Stimulated activated CD4-positive, alpha-beta T cell treated with anti-CD3 and anti-CD28 coated beads, Interleukin-12 subunit alpha, Interleukin-12 subunit beta, amount 100 ng/mL, for 4 hours (primary cell): Measurements from ENCODE around the gene CUTC.
"Not testable (repeated sequence)": the region's sequence is repeated elsewhere in the genome, so short reads cannot be mapped to it uniquely, and the experiment has no call there.

Experiments
- DNase-seq: peaks from one replicate; pipeline ENCODE4 v3.0.0-alpha.2; 2020

CUTC gene

DNA sequence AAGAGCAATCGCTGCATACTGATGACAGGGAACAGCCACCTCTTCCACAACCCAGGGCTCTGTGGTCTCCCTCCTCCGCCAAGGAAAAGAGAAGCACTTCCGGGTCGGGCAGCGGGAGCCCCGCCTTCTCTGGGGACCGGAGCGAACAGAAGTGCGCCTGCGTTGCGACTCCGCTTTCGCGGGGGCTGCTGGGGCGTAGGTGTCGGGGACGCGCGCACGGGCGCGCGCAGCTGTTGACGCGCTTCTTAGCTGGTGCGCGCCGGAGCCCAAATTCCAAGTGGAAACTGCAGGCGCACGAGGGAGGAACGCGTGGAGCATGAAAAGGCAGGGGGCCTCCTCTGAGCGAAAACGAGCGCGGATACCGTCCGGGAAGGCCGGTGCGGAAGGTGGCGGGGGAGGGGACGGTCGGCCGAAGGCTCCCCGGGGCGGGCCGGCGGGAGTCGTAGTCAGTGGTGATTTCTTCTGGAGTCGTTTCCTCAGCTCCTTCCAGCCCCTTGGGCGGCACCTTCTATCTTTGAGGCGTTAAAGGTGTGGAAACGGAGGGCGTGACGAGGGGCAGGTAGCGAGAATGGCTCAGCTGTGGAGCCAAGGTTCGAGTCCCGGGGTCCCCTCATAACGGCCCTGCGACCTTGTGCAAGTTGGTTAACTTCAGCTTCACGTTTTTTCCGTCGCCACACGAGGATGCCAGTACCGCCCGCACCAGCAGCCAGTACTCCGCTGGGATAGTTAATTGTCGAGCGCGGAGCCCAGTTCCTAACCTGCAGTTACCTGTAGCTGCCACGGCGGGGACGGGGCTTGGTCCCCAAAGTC, at the start of gene CUTC, which contains the start of gene COX15:
Gene CUTC, plus strand, starts transcription at position 202 of the 810 bp plus-strand sequence. Its CDS starts 115 bp downstream, at position 317.
Gene COX15, minus strand, starts transcription at position 95 of the 810 bp plus-strand sequence. Its CDS starts 78 bp downstream, at position 17.
- peak; percentile 90 for DNase-seq

DNA sequence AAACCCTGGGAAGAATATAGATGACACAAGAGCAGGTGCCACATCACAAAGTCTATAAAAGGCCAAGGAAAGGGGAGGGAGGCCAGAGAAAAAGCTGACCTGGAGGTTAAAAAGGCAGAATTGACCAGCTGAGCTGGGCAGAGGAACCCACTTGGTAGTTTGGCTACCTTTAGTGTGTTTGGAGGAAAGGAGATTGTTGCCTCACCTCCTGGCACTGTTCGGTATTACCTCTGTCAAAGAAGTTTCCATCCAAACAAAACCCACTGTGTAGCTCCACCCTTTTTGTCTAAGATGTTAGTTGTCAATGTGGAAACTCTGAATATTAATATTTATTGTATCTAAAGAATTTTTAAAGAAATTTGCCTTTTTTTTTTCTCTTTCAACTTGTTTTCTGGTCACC, 49.3 kb upstream of the CUTC start:
- no peak for DNase-seq

GRCh38 chr10:99685597-99685967, 46.5 kb upstream of the CUTC start:
- no peak for DNase-seq

DNA sequence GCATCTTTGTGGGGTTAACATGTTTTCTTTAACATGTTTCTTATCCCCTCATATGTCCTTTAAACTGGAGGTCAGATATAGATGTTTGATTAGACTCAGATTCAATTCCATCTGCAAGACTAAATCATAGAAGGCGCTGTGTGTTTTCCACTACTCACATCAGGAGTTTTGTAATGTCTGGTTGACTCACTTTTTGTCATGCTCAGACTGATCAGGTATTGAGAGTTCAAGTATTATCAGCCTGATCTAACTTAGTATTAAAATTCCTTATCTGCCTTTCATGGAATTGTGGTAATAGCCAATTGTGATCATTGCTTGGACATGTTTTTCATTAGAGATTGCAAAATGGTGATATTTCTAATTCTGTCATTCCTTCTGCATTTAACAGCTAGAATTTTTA, 42.6 kb upstream of the CUTC start:
- no peak for DNase-seq

DNA sequence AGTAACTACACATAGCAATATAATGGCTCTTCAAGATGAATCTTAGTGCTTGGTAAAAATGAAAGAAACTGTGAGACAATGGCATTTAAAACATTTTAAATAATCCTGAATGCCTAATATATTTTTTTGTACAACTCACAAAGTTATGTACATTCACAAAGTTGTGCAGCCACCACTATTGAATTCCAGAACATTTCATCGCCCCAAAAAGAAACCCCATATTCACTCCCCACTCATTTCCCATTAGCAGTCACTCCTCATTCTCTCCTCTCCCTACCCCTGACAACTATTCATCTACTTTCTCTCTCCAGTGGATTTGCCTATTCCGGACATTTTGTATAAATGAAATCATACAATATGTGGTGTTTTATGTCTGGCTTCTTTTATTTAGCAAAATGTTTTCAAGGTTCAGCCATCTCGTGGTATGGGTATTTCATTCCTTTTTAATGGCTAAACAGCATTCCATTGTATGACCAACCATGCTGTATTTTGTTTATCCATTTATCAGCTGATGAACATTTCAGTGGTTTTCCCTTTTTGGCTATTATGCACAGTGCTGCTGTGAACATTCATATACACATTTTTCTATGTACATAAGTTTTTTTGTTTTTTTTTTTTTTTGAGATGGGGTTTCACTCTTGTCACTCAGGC, 38.0 kb upstream of the CUTC start:
- DNase-seq: no peak

- DNase-seq: no peak
These were observed 36.3 kb upstream of the CUTC start for GRCh38 chr10:99695761-99696160.

- no peak for DNase-seq
These were observed 33.4 kb upstream of the CUTC start for GRCh38 chr10:99698504-99699080.

DNA sequence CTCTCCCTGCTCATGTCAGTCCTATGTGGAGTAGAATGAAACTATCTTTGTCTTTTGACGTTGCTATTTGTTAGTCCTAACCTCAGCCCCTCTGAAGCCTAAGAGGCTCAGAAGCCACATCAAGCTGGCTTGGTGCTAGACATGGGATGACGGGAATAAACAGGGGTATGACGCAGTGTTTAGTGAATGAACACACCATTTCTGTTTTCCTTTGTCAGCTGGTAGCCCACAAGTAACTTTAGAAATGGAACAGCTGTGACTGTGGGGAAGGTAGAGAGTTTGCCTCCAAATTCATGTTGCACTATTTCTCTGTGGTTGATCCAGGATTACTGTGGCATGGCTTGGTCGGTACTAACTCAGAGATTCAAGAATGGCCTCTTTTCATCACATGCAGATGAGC, 31.4 kb upstream of the CUTC start:
- no peak for DNase-seq

- no peak for DNase-seq
These were observed 23.5 kb upstream of the CUTC start for GRCh38 chr10:99708428-99709012.

DNA sequence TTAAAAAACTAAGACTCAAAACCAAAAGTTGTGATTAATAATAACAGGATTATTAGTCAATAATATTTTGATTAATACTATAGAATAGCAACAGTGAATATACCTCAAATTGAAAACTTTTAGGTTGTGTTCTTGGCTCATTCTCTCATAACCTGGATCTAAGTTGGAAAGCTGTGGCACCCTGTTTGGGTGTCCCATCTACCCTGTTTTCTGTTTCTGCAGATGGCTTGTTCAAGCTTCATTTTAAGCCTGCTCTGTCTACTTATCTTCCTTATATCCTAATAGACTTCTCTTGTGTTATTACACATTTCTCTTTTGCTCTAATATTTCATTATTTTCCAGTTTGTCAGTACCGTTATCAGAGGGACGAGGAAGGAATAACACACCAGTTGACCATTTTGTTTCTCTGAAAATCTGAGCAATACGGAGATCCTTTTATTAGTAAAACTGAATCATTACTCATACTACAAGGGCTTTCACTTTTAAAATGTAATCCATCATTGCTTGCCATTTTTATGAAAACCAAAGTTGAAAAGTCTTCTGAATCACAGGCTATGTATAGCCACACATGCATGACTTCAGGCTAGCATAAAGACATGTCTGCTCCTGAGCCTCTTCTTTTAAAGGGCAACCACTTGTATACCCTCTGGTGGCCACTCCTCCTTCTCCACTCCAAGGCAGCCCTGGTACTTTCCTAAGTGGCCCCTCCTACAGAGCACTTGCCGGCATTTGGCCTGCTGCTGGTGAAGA, 22.4 kb upstream of the CUTC start:
- no peak for DNase-seq

DNA sequence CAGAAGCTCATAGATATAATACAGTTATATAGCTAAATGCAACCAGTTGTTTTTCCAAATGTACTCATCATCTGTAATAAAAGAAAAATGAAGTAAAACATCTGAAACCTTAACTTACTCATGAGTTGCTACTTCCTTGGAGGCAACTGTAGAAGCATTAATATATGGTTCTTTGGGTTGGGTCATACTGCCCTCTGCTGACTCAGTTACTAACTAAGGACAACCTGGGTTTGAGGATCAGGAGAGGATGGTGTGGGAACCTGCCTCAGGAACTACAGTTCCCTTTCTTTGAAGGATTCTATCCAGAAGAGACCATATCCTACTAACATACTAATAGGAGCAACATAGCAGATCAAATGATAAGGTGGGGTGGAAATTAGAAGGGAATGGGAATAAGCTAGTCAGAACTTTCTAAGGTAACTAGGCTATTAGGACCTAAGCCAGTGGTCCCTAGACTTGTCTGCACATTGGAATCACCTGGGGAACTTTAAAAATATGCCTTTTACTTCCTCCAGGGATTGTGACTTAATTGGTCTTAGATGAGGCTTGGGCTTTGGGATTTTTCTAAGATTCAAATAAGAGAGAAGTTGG, 20.8 kb upstream of the CUTC start:
- no peak for DNase-seq

DNA sequence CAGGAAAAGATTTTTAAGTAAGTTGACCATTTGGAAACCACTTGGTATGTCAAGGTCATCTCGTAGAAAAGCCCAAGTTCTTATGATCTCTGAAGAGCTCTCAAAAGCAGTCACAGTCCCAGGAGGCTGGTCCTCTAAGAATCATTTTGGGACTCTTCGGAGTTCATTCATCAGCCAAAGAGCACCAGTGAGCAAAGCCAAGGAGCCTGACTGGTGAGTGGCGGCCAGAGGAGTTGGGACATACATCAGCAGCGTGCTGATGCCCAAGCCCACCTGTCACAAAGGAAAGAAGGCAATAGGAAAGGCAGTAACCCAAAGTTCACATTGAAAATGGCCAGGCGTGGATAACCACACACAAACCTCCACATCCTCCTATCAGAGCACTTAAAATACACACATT, 17.6 kb upstream of the CUTC start:
- no peak for DNase-seq

DNA sequence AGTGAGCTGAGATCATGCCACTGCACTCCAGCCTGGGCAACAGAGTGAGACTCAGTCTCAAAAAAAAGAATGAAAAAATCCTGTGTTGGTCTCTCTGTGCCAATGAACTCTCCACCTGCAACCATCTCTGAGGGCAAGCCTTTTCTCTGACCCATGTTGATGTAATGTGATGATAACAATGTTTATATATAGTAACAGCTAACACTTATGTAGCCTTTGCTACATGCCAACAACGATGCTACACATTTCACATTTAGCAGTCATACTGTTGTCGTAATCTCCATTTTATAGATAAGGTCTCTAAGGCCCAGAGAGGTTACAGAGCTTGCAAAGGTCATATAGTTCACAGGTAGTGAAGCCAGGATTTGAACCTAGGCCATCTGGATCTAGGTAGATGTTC, 11.6 kb upstream of the CUTC start:
- no peak for DNase-seq

- no peak for DNase-seq
These were observed 2.0 kb upstream of the CUTC start for GRCh38 chr10:99730026-99730425.

DNA sequence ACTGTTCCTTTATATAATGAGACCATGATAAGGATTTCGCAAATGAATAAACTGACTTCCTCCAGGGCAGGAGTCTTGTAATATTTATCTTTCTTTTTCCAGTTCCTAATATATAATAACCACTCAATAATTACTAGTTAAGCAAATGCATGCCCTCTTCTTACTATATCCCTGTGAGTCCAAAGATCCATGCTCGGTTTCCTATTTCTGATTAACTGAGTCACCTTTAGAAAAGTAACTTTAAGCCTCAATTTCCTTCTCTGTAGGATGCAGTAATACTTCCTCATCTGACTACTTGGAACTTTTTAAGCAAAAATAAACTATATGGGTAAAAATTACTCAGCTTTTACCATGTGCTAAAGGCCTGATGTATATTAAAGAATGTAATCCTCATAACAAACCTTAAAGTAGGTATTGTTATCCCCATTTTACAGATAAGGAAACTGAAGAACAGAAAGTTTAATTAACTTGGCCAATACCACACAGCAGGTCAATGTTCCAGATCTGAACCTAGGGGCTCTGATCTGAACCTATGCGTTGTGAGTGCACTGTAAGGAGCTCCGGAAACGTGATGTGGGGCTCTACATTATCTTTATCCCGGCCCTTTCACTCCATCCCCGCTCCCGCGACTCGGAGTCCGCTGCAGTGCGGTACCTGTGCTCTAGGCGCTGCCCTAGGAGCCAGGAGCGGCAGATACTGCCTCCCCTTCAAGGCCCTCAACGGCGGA, 565 bp upstream of the CUTC start:
- no peak for DNase-seq

DNA sequence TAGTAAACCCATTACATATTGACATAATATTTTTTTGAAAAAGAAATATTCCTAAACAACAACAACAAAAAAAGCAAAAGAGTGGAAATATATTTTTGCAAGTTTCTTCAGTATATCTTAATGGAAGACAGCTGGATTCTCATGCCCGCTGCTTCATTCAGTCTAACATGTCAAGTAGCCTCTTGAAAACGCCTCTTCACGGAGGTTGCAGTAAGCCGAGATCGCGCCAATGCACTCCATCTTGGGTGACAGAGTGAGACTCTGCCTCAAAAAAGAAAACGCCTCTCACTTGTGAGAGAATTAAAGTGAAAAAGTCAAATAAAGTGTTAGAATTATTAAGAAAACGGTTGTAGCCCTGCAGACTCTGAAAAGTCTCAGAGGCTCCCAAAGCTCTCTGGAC, 1.3 kb downstream of the CUTC start:
- no peak for DNase-seq

GRCh38 chr10:99734111-99734510, 2.1 kb downstream of the CUTC start:
- DNase-seq: not testable (repeated sequence)

GRCh38 chr10:99740260-99740659, 8.2 kb downstream of the CUTC start:
- no peak for DNase-seq

GRCh38 chr10:99740933-99741559, 9.0 kb downstream of the CUTC start:
- DNase-seq: no peak

GRCh38 chr10:99742254-99742653, 10.2 kb downstream of the CUTC start:
- no peak for DNase-seq

DNA sequence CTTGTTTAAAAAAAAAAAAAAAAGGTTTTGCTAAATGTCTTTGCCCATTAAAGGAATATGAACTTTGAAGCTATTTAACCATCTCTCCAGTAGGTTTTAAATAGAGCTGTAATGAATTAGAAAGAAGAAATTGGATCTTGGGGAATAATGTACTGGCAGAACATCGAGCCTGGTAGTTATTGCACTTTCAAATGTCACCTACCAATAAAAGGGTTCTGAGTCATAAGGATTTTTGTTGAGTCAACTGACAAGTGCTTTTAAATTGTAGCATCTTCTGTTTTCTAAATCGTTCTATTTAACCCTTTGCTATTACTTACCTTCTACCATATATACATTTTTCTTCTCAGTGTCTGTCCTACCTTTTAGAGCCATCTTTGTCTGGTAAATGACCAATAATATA, 10.7 kb downstream of the CUTC start:
- DNase-seq: no peak
